K562 (cell line): ENCODE data around the gene ELOVL1. TPM values are rescaled to one million over a fixed set of nuclear protein-coding genes. Genes with fewer than 3 reads are reported as not detected.

Experiments
- ARID2 ChIP-seq: fragments of 450-650 bp; IDR thresholded peaks from 2 replicates; pipeline ENCODE4 v1.6.1; 2017; ENCODE audit warnings: antibody characterized with exemption, mild to moderate bottlenecking
- CBFA2T3 ChIP-seq: fragments of 450-650 bp; IDR thresholded peaks from 2 replicates; pipeline ENCODE4 v1.6.1; 2017
- CTCF ChIP-seq, 3 experiments: IDR thresholded peaks in 2 of 3; conservative IDR thresholded peaks in 1 of 3; 2 replicates each; pipeline ENCODE4 v1.5.1; 2011 to 2012; ENCODE audit warnings: low read length in 3 of 3, mild to moderate bottlenecking in 3 of 3, control low read depth in 2 of 3, improper control_type of control experiment in 1 of 3, inconsistent platforms in 1 of 3, low read depth in 1 of 3, mixed read lengths in 1 of 3, moderate library complexity in 1 of 3; ENCODE audit not compliant: insufficient read depth in 2 of 3
- RAD21 ChIP-seq, 2 experiments: fragments of 250-450 bp in 1 of 2; fragments of 450-650 bp in 1 of 2; sonication (Bioruptor Pico) in 1 of 2; formaldehyde crosslinking in 1 of 2; IDR thresholded peaks in 1 of 2; conservative IDR thresholded peaks in 1 of 2; 2 replicates each; pipeline versions ENCODE4 v1.4.0 to v1.8.0; 2020 to 2022; ENCODE audit warnings: mild to moderate bottlenecking in 2 of 2, moderate library complexity in 1 of 2
- TRIM24 ChIP-seq, 2 experiments: fragments of 450-650 bp; IDR thresholded peaks; 2 replicates each; pipeline ENCODE4 v1.6.1; 2016
- ZBTB33 ChIP-seq: sonication (generic); formaldehyde crosslinking; IDR thresholded peaks from 2 replicates; pipeline ENCODE4 v1.8.1; 2023; ENCODE audit warnings: mild to moderate bottlenecking, missing genetic modification reagents
- ZNF512 ChIP-seq: IDR thresholded peaks from 2 replicates; pipeline ENCODE4 v1.6.1; 2016; ENCODE audit warnings: missing genetic modification characterization, missing compliant biosample characterization
- polyA plus RNA-seq, 8 experiments: library from polyadenylated mRNA; depleted of rRNA in 4 of 8; stranded (reverse) in 5 of 8; unstranded in 3 of 8; fragments of >200 nt; fragmentation: Nextera tagmentation in 2 of 8; fragmentation: Illumina TruSeq in 1 of 8; extraction: Ambion mirVana in 2 of 8; extraction: Trizol in 1 of 8; gene quantifications; 2 replicates each; pipeline versions ENCODE4 v1.2.1 to v1.2.3, GENCODE V29; 2011 to 2014; ENCODE audit warnings: inconsistent platforms in 1 of 8, missing spikeins in 1 of 8
- total RNA-seq, 7 experiments: library from RNA; depleted of rRNA in 6 of 7; stranded (reverse); fragments of >200 nt in 6 of 7; fragmentation: Illumina TruSeq in 2 of 7; extraction: Trizol in 2 of 7; gene quantifications; 2 replicates each; pipeline versions ENCODE4 v1.2.1 to v1.2.3, GENCODE V29; 2011 to 2021; ENCODE audit warnings: low replicate concordance in 1 of 7

Gene ELOVL1
- total and polyA plus RNA-seq, 9 of the 15 experiments (the other 6 are each of a cell fraction or from before 2014, with no cell fraction given) = 51.0 to 157 (median 70.3) TPM

- TF ChIP-seq ARID2 = 0 out of 2 replicates have a peak, but pooled peaks have one; percentile 12
- peak; percentile 59 for TF ChIP-seq CBFA2T3
- TF ChIP-seq CTCF (IDR thresholded peaks at IDR 0.05 in 2 of 3, conservative IDR thresholded peaks at IDR 0.05 in 1 of 3; ENCODE audit: insufficient read depth in 2 of 3, low read depth in 1 of 3, low read length in 3 of 3) = peak in 1 of 3 experiments; percentile 13; a peak in 1 of 6 replicates
- no peak for TF ChIP-seq ZBTB33
- TF ChIP-seq ZNF512 (tag) = no peak
- 0 out of 4 replicates have a peak, but pooled peaks of 1 of the 2 experiments have one; percentile 27 for TF ChIP-seq TRIM24 (IDR thresholded peaks at IDR 0.05)
- peak in 1 of 2 experiments; percentile 27; a peak in 1 of 4 replicates for TF ChIP-seq RAD21 (CRISPR knock-in tag; conservative IDR thresholded peaks at IDR 0.05 in 1 of 2, IDR thresholded peaks at IDR 0.05 in 1 of 2)
Measured at GRCh38 chr1:43334453-43335205, 33.2 kb downstream of the ELOVL1 start (continued).
